Fibroblast of pulmonary artery (primary cell): ENCODE results near the gene MSANTD1.

Experiments used
- DNase-seq: peaks from one replicate; pipeline ENCODE4 v3.0.0-alpha.2; 2010; ENCODE audit warnings: low read depth
- H3K4me3 ChIP-seq: replicated peaks from 2 replicates; pipeline ENCODE4 v1.5.1; 2011; ENCODE audit warnings: low read depth, mild to moderate bottlenecking, control low read depth, low read length, moderate library complexity
- TF ChIP-seq, protein P1 (sequence below): IDR thresholded peaks from 2 replicates; pipeline ENCODE4 v1.5.1; 2011; ENCODE audit warnings: mild to moderate bottlenecking, control low read depth, low read length, inconsistent platforms; ENCODE audit errors: missing control alignments

Gene MSANTD1

DNA sequence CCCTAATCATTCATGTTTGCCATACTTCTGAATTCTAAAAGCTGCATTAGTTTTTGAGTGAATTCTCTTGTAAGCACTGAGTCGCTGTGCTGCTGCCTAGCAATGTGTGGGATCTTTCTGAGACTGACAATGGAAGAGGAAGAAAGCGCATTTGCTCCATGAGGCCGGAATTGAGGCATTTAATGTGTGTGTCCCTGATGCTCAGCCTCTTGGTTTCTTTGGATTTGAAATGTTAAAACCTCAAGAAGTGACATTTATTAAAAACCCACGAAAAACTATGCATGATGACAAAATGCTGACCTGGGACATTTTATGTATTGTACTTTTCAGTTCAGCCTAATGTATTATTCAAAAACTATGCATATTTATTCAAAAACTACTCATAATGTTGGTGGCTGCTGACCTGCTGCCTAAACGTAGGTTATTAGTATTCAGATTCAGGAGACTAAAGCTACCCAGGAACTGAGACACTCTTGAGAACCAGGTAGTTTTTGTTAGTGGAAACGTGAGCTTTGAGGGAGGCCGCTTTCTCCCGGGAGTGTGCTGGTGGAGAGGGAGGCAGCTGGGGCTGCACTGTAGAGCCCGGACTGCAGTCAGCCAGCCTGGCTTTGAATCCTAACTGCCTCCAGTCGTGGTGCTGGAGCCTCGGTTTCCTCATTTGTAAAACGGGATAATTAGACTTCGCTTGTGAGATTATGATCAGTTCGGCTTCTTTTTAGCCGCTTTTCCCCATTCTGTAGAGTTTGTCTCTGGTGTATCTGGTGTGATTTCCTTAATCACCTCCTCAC, 55.2 kb downstream of the MSANTD1 start:
- TF ChIP-seq, protein P1, sequence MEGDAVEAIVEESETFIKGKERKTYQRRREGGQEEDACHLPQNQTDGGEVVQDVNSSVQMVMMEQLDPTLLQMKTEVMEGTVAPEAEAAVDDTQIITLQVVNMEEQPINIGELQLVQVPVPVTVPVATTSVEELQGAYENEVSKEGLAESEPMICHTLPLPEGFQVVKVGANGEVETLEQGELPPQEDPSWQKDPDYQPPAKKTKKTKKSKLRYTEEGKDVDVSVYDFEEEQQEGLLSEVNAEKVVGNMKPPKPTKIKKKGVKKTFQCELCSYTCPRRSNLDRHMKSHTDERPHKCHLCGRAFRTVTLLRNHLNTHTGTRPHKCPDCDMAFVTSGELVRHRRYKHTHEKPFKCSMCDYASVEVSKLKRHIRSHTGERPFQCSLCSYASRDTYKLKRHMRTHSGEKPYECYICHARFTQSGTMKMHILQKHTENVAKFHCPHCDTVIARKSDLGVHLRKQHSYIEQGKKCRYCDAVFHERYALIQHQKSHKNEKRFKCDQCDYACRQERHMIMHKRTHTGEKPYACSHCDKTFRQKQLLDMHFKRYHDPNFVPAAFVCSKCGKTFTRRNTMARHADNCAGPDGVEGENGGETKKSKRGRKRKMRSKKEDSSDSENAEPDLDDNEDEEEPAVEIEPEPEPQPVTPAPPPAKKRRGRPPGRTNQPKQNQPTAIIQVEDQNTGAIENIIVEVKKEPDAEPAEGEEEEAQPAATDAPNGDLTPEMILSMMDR: no peak
- H3K4me3 ChIP-seq: no peak overlapping the region
- DNase-seq: no peak

DNA sequence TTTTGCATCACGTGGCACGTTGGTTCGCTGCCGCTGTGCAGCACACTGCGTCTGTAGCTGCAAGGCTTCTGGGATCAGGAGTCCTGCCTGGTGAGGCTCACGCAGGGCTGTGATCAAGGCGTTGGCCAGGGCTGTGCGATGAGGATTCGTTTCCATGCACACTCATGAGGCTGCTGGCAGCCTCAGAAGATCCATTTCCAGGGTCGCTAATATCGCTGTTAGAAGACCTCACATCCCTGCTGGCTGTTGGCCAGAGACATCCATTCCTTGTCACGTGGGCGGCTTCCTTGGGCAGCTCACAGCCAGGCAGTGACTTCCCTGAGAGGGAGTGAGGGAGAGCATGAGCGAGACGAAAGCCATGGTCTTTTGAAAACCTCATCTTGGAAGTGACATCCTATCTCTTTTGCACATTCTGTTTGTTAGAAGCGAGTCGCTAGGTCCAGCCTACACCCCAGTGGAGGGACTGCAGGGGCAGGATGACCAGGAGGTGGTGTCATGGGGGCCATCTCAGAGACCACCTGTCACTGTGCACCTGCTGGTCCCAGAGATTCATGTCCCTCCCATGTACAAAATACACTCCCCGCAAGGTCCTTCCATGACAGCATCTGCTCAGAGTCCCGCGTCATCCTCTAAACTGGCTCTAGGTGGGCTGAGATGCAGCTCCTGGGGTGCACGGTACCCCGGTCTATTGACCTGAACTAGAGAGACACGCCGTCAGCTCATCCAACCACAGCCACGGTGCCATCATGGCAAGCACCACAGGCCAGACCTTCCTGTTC, 56.1 kb downstream of the MSANTD1 start:
- TF ChIP-seq, protein P1: no peak
- H3K4me3 ChIP-seq: no peak overlapping the region
- peak; percentile 49 for DNase-seq

GRCh38 chr4:3305610-3306371, 56.8 kb downstream of the MSANTD1 start:
- TF ChIP-seq, protein P1: no peak
- no peak overlapping the region for H3K4me3 ChIP-seq
- peak; percentile 54 for DNase-seq
